ELR (cell line): Measurements from ENCODE around the gene FILIP1.
A peak's percentile ranks its signal among the peaks of the same experiment; 100 is the strongest.
"Not testable (repeated sequence)": the region's sequence is repeated elsewhere in the genome, so short reads cannot be mapped to it uniquely, and the experiment has no call there.

ENCODE experiments used
- DNase-seq: peaks from one replicate; pipeline ENCODE4 v3.0.0-alpha.2; 2015; ENCODE audit warnings: low read depth

Gene FILIP1

GRCh38 chr6:75419980-75420379, 73.6 kb downstream of the FILIP1 start:
- no peak for DNase-seq

- DNase-seq = no peak
Observed at GRCh38 chr6:75419416-75419815, 74.2 kb downstream of the FILIP1 start.

GRCh38 chr6:75418233-75418632, 75.4 kb downstream of the FILIP1 start:
- peak; percentile 72 for DNase-seq

GRCh38 chr6:75416443-75416842, 77.2 kb downstream of the FILIP1 start:
- no peak for DNase-seq

- no peak for DNase-seq
Observed at GRCh38 chr6:75415804-75416203, 77.8 kb downstream of the FILIP1 start.

- DNase-seq = no peak
Observed at GRCh38 chr6:75414445-75415021, 79.1 kb downstream of the FILIP1 start.

GRCh38 chr6:75412969-75413662, 80.5 kb downstream of the FILIP1 start:
- DNase-seq = peak; percentile 66

- not testable (repeated sequence) for DNase-seq
Observed at GRCh38 chr6:75410564-75410963, 83.0 kb downstream of the FILIP1 start.

GRCh38 chr6:75409928-75410327, 83.7 kb downstream of the FILIP1 start:
- peak; percentile 89 for DNase-seq

GRCh38 chr6:75409286-75409685, 84.3 kb downstream of the FILIP1 start:
- DNase-seq = peak; percentile 52

- no peak for DNase-seq
Observed at GRCh38 chr6:75403563-75404080, 90.0 kb downstream of the FILIP1 start.

GRCh38 chr6:75402296-75402695, 91.3 kb downstream of the FILIP1 start:
- DNase-seq = peak; percentile 84

GRCh38 chr6:75397656-75398465, 95.7 kb downstream of the FILIP1 start:
- peak; percentile 57 for DNase-seq

- no peak for DNase-seq
Observed at GRCh38 chr6:75397171-75397570, 96.4 kb downstream of the FILIP1 start.

- DNase-seq = no peak
Observed at GRCh38 chr6:75396005-75396800, 97.4 kb downstream of the FILIP1 start.

- no peak for DNase-seq
Observed at GRCh38 chr6:75393806-75394205, 99.8 kb downstream of the FILIP1 start.

GRCh38 chr6:75391276-75391675, 102.3 kb downstream of the FILIP1 start:
- no peak for DNase-seq

- peak; percentile 73 for DNase-seq
Observed at GRCh38 chr6:75386050-75386770, 107.4 kb downstream of the FILIP1 start.

- DNase-seq = no peak
Observed at GRCh38 chr6:75384116-75384515, 109.5 kb downstream of the FILIP1 start.

- DNase-seq = no peak
Observed at GRCh38 chr6:75382634-75382900, 111.0 kb downstream of the FILIP1 start.

GRCh38 chr6:75381877-75382633, 111.5 kb downstream of the FILIP1 start:
- DNase-seq = no peak
